HEK293T (cell line): ENCODE data around the gene KRT16.

Source experiments
- CTCF ChIA-PET: fragments of 350-600 bp; formaldehyde crosslinking; extraction: SDS; loops from one replicate; lab custom pipeline; 2021; ENCODE audit warnings: antibody characterized with exemption, inconsistent platforms; lab: Yijun Ruan, JAX
- POLR2A ChIA-PET: fragments of 350-600 bp; formaldehyde crosslinking; extraction: SDS; loops from one replicate; lab custom pipeline; 2020; ENCODE audit warnings: antibody characterized with exemption, inconsistent platforms; lab: Yijun Ruan, JAX
- DNase-seq: peaks from one replicate; pipeline ENCODE4 v3.0.0; 2012; ENCODE audit warnings: mixed read lengths; ENCODE audit errors: extremely low spot score
- ARNT ChIP-seq: fragments of 450-650 bp; IDR thresholded peaks from 2 replicates; pipeline ENCODE4 v1.6.1; 2017; ENCODE audit warnings: mild to moderate bottlenecking
- BHLHE40 ChIP-seq: fragments of 450-650 bp; IDR thresholded peaks from 2 replicates; pipeline ENCODE4 v1.6.1; 2016; ENCODE audit warnings: mild to moderate bottlenecking, moderate library complexity, borderline replicate concordance
- CTBP1 ChIP-seq: fragments of 450-650 bp; IDR thresholded peaks from 2 replicates; pipeline ENCODE4 v1.6.1; 2016; ENCODE audit warnings: borderline replicate concordance
- ELF4 ChIP-seq: fragments of 450-650 bp; IDR thresholded peaks from 2 replicates; pipeline ENCODE4 v1.6.1; 2017; ENCODE audit warnings: antibody characterized with exemption
- FOXA1 ChIP-seq: fragments of 450-650 bp; IDR thresholded peaks from 2 replicates; pipeline ENCODE4 v1.6.1; 2016; ENCODE audit warnings: mild to moderate bottlenecking
- FOXK2 ChIP-seq: fragments of 450-650 bp; IDR thresholded peaks from 2 replicates; pipeline ENCODE4 v1.6.1; 2016; ENCODE audit warnings: mild to moderate bottlenecking
- FOXM1 ChIP-seq: fragments of 450-650 bp; IDR thresholded peaks from 2 replicates; pipeline ENCODE4 v1.6.1; 2017; ENCODE audit warnings: mild to moderate bottlenecking, borderline replicate concordance
- HDGF ChIP-seq: fragments of 450-650 bp; IDR thresholded peaks from 2 replicates; pipeline ENCODE4 v1.6.1; 2017; ENCODE audit warnings: antibody characterized with exemption, borderline replicate concordance
- L3MBTL2 ChIP-seq: fragments of 450-650 bp; conservative IDR thresholded peaks from 2 replicates; pipeline ENCODE4 v1.6.1; 2016; ENCODE audit warnings: mild to moderate bottlenecking
- LEF1 ChIP-seq: fragments of 450-650 bp; IDR thresholded peaks from 2 replicates; pipeline ENCODE4 v1.6.1; 2017; ENCODE audit warnings: mild to moderate bottlenecking, borderline replicate concordance
- NFRKB ChIP-seq: fragments of 450-650 bp; IDR thresholded peaks from 2 replicates; pipeline ENCODE4 v1.6.1; 2016; ENCODE audit warnings: mild to moderate bottlenecking, moderate library complexity
- SP1 ChIP-seq: fragments of 450-650 bp; IDR thresholded peaks from 2 replicates; pipeline ENCODE4 v1.6.1; 2017
- SUZ12 ChIP-seq: fragments of 450-650 bp; IDR thresholded peaks from 2 replicates; pipeline ENCODE4 v1.6.1; 2016; ENCODE audit warnings: mild to moderate bottlenecking
- TARDBP ChIP-seq: fragments of 450-650 bp; IDR thresholded peaks from 2 replicates; pipeline ENCODE4 v1.6.1; 2016
- ZNF384 ChIP-seq: fragments of 450-650 bp; IDR thresholded peaks from 2 replicates; pipeline ENCODE4 v1.6.1; 2016
- TF ChIP-seq, protein P1 (sequence below): fragments of 450-650 bp; IDR thresholded peaks from 2 replicates; pipeline ENCODE4 v1.6.1; 2016

KRT16 gene

DNA sequence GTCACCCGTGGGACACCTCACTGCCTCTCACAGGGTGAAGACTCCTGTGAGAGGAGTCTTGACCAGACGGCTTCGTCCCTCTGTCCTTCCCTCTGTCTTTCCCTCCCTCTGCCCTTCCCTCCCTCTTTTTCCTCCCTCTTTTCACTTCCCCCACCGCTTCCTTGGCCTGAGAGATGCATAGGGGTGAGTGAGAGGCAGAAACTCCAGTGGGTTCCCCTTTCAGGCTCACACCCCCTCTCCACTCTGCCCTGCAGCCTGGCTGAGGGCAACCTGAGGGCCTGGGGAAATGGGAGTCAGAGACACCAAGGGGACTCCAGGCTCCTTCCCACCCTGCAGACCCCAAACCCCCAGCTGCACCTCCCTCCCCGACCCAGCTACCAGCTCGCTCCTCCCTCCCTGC is 26.4 kb upstream of the KRT16 start:
- POLR2A ChIA-PET: no interaction called here
- CTCF ChIA-PET: interaction anchor here (1.6 to 2.3 kb wide), 2 partner anchors 10 to 90 kb away, joined by 8 to 9 read pairs; no protein-coding TSS in a partner anchor
- TF ChIP-seq ELF4 (no peak), FOXK2 (no peak), FOXM1 (no peak), FOXA1 (no peak), HDGF (no peak), LEF1 (no peak), TARDBP (no peak), L3MBTL2 (no peak)
- TF ChIP-seq, protein P1, sequence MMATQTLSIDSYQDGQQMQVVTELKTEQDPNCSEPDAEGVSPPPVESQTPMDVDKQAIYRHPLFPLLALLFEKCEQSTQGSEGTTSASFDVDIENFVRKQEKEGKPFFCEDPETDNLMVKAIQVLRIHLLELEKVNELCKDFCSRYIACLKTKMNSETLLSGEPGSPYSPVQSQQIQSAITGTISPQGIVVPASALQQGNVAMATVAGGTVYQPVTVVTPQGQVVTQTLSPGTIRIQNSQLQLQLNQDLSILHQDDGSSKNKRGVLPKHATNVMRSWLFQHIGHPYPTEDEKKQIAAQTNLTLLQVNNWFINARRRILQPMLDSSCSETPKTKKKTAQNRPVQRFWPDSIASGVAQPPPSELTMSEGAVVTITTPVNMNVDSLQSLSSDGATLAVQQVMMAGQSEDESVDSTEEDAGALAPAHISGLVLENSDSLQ: no peak
- DNase-seq: no peak

DNA sequence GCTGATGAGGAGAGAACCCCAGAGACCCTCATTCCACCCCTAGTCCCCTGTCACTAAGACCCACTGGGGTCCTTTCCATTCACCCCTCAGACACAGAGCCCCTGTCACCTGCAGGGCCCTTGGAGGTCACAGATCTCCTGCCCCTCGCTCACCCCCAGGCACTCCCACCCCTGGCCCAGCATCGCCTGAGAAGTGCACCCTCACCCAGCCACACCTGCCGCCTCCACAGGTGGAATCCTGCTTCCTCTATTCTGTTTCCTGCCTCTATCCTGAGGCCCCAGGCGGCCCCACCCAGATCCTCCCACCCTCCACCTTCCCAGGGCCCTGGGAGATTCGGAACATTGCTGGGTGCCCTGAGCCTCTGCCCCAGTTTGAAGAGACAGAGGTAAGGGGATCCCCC is 25.6 kb upstream of the KRT16 start:
- no peak for TF ChIP-seq FOXA1
- no peak for TF ChIP-seq NFRKB
- TF ChIP-seq CTBP1: no peak
- no peak for TF ChIP-seq L3MBTL2
- TF ChIP-seq LEF1: no peak
- no peak for TF ChIP-seq FOXK2
- no peak for TF ChIP-seq FOXM1
- no peak for TF ChIP-seq BHLHE40
- TF ChIP-seq SUZ12: no peak
- no peak for TF ChIP-seq ARNT
- no peak for TF ChIP-seq ZNF384
- TF ChIP-seq ELF4: no peak
- TF ChIP-seq, protein P1: no peak
- no peak for TF ChIP-seq HDGF
- TF ChIP-seq SP1: no peak
- TF ChIP-seq TARDBP: no peak
- no peak for DNase-seq
- ChIA-PET CTCF (no interaction called here), POLR2A (no interaction called here)

DNA sequence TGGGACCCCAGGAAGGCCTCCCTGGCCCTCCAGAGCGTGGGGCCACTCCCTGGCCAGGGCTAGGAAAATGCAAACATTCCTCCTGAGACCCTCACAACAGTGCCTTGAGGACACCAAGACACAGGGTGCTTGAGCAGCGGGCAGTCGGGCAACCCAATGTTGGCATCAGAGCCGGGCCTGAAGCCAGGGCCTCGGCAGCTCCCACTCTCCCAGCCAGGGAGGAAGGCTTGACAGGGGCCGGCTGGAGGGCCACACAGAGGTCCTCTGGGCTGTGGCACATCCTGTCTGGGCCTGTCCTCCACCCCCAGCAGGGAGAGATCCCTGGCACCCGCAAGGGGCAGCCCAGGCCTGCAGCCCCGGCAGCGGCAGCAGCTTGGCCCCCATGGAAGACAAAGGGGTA is 24.1 kb upstream of the KRT16 start:
- ChIA-PET CTCF (interaction anchor here (0.8 kb wide), 1 partner anchor 57 kb away, joined by 3 read pairs; no protein-coding TSS in a partner anchor), POLR2A (no interaction called here)
- DNase-seq: no peak
- no peak for TF ChIP-seq ZNF384
- TF ChIP-seq FOXK2: no peak
- no peak for TF ChIP-seq ARNT
- TF ChIP-seq HDGF: no peak
- TF ChIP-seq, protein P1: no peak
- TF ChIP-seq LEF1: no peak
- TF ChIP-seq SP1: no peak
- no peak for TF ChIP-seq L3MBTL2
- TF ChIP-seq FOXM1: no peak

DNA sequence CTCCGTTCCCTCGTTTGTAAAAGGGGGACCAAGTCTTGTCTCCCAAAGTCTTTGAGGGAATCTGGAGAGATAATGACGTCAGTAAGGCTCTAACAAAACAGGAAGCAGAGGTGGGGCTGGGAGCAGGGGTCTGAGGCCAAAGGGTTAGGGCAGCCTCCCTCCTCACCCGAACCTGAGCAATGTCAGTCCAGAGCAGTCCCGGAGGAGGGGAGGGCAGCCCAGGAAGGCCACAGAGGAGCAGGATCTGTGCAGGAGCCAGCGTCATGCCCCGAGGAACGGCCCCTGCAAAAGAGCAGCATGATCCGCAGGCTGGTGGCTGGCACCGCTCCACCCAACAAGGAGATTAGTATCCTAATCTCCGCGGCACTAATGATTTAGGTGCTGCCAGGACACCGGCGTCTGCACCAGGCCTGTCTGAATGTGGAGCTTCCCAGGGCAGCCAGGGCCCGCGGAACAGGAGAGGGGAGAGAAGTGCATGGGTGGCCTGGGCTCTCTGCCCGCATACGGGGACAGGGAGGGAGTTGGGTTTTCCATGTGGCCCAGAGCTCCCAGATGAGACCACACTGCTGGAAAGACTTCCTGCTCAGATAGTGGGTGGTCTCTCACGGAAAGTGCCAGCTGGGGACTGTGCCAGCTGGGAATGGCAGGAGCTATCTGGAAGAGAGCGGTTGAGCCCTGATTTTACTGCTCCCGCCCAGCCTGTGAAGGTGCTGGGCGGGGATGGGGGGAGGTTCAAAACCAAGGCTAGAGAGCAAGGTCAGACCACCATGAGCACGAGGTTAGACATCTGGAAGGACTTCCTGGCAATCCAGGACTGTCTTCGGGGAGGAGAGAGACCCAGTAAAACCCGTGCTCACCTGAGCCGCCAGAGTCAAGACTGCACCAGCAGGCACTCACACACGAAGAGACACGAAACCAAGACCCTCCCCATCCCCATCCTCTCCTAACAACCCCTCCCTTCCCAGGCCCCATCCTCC is 22.8 kb upstream of the KRT16 start:
- TF ChIP-seq SP1: no peak
- TF ChIP-seq FOXK2: no peak
- TF ChIP-seq ZNF384: no peak
- no peak for TF ChIP-seq L3MBTL2
- TF ChIP-seq NFRKB: no peak
- TF ChIP-seq, protein P1: no peak
- TF ChIP-seq ARNT: no peak
- TF ChIP-seq SUZ12: no peak
- TF ChIP-seq BHLHE40: no peak
- TF ChIP-seq FOXA1: no peak
- TF ChIP-seq ELF4: no peak
- POLR2A ChIA-PET: interaction anchor here (0.6 to 0.9 kb wide), 2 partner anchors 53 to 54 kb away, joined by 3 read pairs; no protein-coding TSS in a partner anchor
- CTCF ChIA-PET: interaction anchor here (0.8 to 1.2 kb wide), 3 partner anchors 10 to 56 kb away, joined by 3 read pairs; no protein-coding TSS in a partner anchor
- DNase-seq: no peak

DNA sequence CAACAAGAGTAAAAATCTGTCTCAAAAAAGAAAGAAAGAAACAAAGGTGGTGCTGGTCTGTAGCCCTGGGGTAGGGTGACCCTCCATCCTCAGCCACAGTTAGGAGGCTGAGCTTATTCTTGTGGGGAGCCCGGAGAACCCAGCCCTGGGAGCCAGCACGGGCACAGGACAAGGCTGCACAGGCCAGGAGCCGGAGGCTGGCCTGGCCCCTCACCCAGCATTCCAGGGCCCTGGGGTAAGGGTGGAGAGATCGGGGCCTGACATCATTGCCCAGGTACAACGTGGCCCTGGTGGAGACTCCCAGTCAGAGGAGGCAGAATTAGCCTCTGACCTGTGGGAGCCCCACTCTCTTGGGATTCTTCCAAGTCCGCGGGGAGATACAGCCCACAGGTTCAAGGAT is 22.1 kb upstream of the KRT16 start:
- TF ChIP-seq SUZ12 (no peak), ARNT (no peak), BHLHE40 (no peak), L3MBTL2 (no peak), LEF1 (no peak), FOXK2 (no peak), SP1 (no peak), FOXM1 (no peak), TARDBP (no peak), NFRKB (no peak), ELF4 (no peak), FOXA1 (no peak), HDGF (no peak), ZNF384 (no peak), CTBP1 (no peak)
- TF ChIP-seq, protein P1: no peak
- CTCF ChIA-PET: interaction anchor here (1.2 kb wide), 1 partner anchor 11 kb away, joined by 3 read pairs; no protein-coding TSS in a partner anchor
- POLR2A ChIA-PET: interaction anchor here (0.7 kb wide), 1 partner anchor 14 kb away, joined by 3 read pairs; no protein-coding TSS in a partner anchor
- DNase-seq: no peak
